Right lobe of liver (tissue), 6 donors: ENCODE results near the gene AIMP1. TPM values are rescaled to one million over a fixed set of nuclear protein-coding genes. Genes with fewer than 3 reads are reported as not detected.

Experiments
- ATAC-seq, 4 donors: fragments of 200-7000 bp; cut with Tn5 transposase; one replicate each; pipeline ENCODE4 v1.9.1; 2020; ENCODE audit warnings: mild to moderate bottlenecking in 4 of 4, moderate library complexity in 4 of 4
- DNase-seq, 3 donors: peaks; one replicate each; pipeline ENCODE4 v3.0.0-alpha.2; 2020
- H3K27ac ChIP-seq, 3 donors: fragments of 200-600 bp; one replicate each; pipeline ENCODE4 v1.8.0; 2022
- H3K27me3 ChIP-seq, 2 donors: fragments of 200-600 bp; one replicate each; pipeline ENCODE4 v1.8.0; 2022
- H3K36me3 ChIP-seq, 4 donors: fragments of 200-600 bp; sonication (generic) in 1 of 4; one replicate each; pipeline versions ENCODE4 v1.5.1 to v1.8.0; 2017 to 2022; ENCODE audit warnings: control low read depth in 1 of 4
- H3K4me1 ChIP-seq, 4 donors: fragments of 200-600 bp; sonication (generic) in 1 of 4; one replicate each; pipeline versions ENCODE4 v1.5.1 to v1.8.0; 2017 to 2022; ENCODE audit warnings: control low read depth in 1 of 4
- H3K4me3 ChIP-seq, 3 donors: fragments of 200-600 bp; one replicate each; pipeline ENCODE4 v1.8.0; 2022
- H3K9me3 ChIP-seq, 4 donors: fragments of 200-600 bp; sonication (generic) in 1 of 4; one replicate each; pipeline versions ENCODE4 v1.5.1 to v1.8.0; 2017 to 2022; ENCODE audit warnings: control low read depth in 1 of 4
- POLR2A ChIP-seq: fragments of 450-650 bp; IDR thresholded peaks from one replicate; pipeline ENCODE4 v1.6.1; 2017; ENCODE audit warnings: antibody characterized with exemption, mild to moderate bottlenecking
- WGBS: methylation state at CpG from one replicate; pipeline ENCODE4 v1.1.6; 2018; ENCODE audit warnings: low coverage, low lambda C conversion rate; ENCODE audit not compliant: insufficient coverage; ENCODE audit errors: missing lambda C conversion rate; 5-methylcytosine and 5-hydroxymethylcytosine counted together
- intact Hi-C, 2 donors: fragments of 100-400 bp; cut with DNase I; formaldehyde crosslinking; loops; one replicate each; pipeline versions ENCODE4 v1.11.2 to v1.14.1; 2022
- total RNA-seq, 6 experiments: library from RNA; depleted of rRNA in 2 of 6; stranded (reverse); fragments of >200 nt in 2 of 6; fragmentation: NEBNext Ultra II Directional in 3 of 6; extraction: Animal tissue kit (Norgen Biotek cat#: 25700) in 3 of 6; gene quantifications; one replicate each; pipeline versions ENCODE4 v1.1.0 to v1.2.4, GENCODE V29; 2016 to 2023
- TF ChIP-seq, protein P1 (sequence below), 4 donors: fragments of 200-600 bp in 3 of 4; fragments of 450-650 bp in 1 of 4; IDR thresholded peaks; one replicate each; pipeline versions ENCODE4 v1.5.1 to v1.8.0; 2016 to 2022; ENCODE audit warnings: antibody characterized with exemption in 4 of 4, mild to moderate bottlenecking in 2 of 4
- donor health status: DM: no; HTN: yes; CAD: no.
- donor health status: DM: no; HTN: no; CAD: no.
- donor health status: DM: no; HTN: no; CAD: no.
- donor health status: DM: no; HTN: yes; CAD: no.
- donor health status: DM: no; HTN: yes; CAD: no.

Gene AIMP1
- total RNA-seq, 6 experiments from 2014 or later, result 15.0 to 21.2 (median 16.7) TPM

- Histone ChIP-seq H3K4me3 (no peak overlapping the region), H3K36me3 (no peaks in the 10 kb centered on the region), H3K4me1 (no peaks in the 10 kb centered on the region), H3K9me3 (no peaks in the 10 kb centered on the region), H3K27ac (no peak overlapping the region), H3K27me3 (no peaks in the 10 kb centered on the region)
- ATAC-seq, result no peak
- DNase-seq, result no peak
- WGBS, result 75% methylated on average over 2 of the region's 2 CpGs
- TF ChIP-seq, protein P1, sequence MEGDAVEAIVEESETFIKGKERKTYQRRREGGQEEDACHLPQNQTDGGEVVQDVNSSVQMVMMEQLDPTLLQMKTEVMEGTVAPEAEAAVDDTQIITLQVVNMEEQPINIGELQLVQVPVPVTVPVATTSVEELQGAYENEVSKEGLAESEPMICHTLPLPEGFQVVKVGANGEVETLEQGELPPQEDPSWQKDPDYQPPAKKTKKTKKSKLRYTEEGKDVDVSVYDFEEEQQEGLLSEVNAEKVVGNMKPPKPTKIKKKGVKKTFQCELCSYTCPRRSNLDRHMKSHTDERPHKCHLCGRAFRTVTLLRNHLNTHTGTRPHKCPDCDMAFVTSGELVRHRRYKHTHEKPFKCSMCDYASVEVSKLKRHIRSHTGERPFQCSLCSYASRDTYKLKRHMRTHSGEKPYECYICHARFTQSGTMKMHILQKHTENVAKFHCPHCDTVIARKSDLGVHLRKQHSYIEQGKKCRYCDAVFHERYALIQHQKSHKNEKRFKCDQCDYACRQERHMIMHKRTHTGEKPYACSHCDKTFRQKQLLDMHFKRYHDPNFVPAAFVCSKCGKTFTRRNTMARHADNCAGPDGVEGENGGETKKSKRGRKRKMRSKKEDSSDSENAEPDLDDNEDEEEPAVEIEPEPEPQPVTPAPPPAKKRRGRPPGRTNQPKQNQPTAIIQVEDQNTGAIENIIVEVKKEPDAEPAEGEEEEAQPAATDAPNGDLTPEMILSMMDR (IDR thresholded peaks at IDR 0.05), result no peak
- TF ChIP-seq POLR2A, result no peak
- intact Hi-C loops, result no loop called here
Observed at GRCh38 chr4:106273831-106274230, 42.5 kb upstream of the AIMP1 start.

- Histone ChIP-seq H3K36me3 (no peaks in the 10 kb centered on the region), H3K9me3 (no peaks in the 10 kb centered on the region), H3K27me3 (no peaks in the 10 kb centered on the region), H3K4me3 (no peak overlapping the region), H3K4me1 (no peaks in the 10 kb centered on the region), H3K27ac (no peak overlapping the region)
- WGBS, result 78% methylated on average over 1 of the region's 1 CpG
- intact Hi-C loops, result no loop called here
- ATAC-seq (no peak), DNase-seq (no peak)
- TF ChIP-seq POLR2A, result no peak
- TF ChIP-seq, protein P1 (IDR thresholded peaks at IDR 0.05), result no peak
Observed at GRCh38 chr4:106277140-106277675, 39.1 kb upstream of the AIMP1 start.

- no peak overlapping the region for H3K4me3 ChIP-seq
- DNase-seq (no peak), ATAC-seq (no peak)
- intact Hi-C loops, result no loop called here
- peaks cover 0 to 15% (median 7%) of the 10 kb centered on the region in 4 donors for H3K4me1 ChIP-seq
- H3K27me3 ChIP-seq, result no peaks in the 10 kb centered on the region
- no peak overlapping the region for H3K27ac ChIP-seq
- no peaks in the 10 kb centered on the region for H3K36me3 ChIP-seq
- 80% methylated on average over 3 of the region's 3 CpGs for WGBS
- TF ChIP-seq, protein P1 (IDR thresholded peaks at IDR 0.05), result no peak
- TF ChIP-seq POLR2A, result no peak
- H3K9me3 ChIP-seq, result no peaks in the 10 kb centered on the region
Observed at GRCh38 chr4:106284227-106284626, 32.1 kb upstream of the AIMP1 start.

DNA sequence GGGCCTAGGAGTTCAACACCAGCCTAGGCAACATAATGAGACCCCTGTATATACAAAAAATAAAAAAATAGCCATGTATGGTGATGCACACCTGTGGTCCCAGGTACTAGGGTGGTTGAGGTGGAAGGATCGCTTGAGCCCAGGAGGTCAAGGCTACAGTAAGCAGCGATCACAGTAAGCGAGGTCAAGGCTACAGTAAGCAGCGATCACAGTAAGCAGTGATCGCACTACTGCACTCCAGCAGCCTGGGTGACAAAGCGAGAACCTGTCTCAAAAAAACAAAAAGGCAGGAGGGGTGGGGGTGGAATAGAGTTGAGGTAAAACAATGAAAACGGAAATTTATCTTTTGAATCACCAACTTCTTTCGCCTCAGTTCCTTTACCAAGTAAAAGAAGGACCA lies 29.7 kb upstream of the AIMP1 start:
- no peak overlapping the region for H3K4me3 ChIP-seq
- H3K27ac ChIP-seq, result no peak overlapping the region
- TF ChIP-seq, protein P1 (IDR thresholded peaks at IDR 0.05), result no peak
- TF ChIP-seq POLR2A, result no peak
- H3K36me3 ChIP-seq, result no peaks in the 10 kb centered on the region
- H3K4me1 ChIP-seq, result peaks cover 0 to 15% (median 7%) of the 10 kb centered on the region in 4 donors
- H3K27me3 ChIP-seq, result no peaks in the 10 kb centered on the region
- DNase-seq (no peak), ATAC-seq (peak in 1 of 4 donors; percentile 21)
- H3K9me3 ChIP-seq, result no peaks in the 10 kb centered on the region
- intact Hi-C loops, result no loop called here
- 92% methylated on average over 8 of the region's 8 CpGs for WGBS
